ENCODE data around the gene SDK1.

- no peak for TF ChIP-seq CTCF (IDR thresholded peaks at IDR 0.05; ENCODE audit: extremely low read depth in 1 of 2, insufficient read depth in 1 of 2, low read depth in 1 of 2, low read length in 2 of 2)
- TF ChIP-seq POLR2A (IDR thresholded peaks at IDR 0.05; ENCODE audit: low read depth, low read length): no peak
- TF ChIP-seq FOS (IDR thresholded peaks at IDR 0.05; ENCODE audit: borderline replicate concordance, insufficient read depth, low read length): no peak
- no peak for TF ChIP-seq POLR2AphosphoS5 (IDR thresholded peaks at IDR 0.05; ENCODE audit: insufficient read depth, low read depth, low read length)
These were observed 535.8 kb downstream of the SDK1 start for GRCh38 chr7:3836855-3837254.

Measured in endothelial cell of umbilical vein (primary cell).